A673 (cell line): ENCODE data around the gene FGF22.

Experiments used
- EZH2 ChIP-seq: fragments of 200-600 bp; sonication (generic); IDR thresholded peaks from 2 replicates; pipeline ENCODE4 v1.6.1; 2017; ENCODE audit warnings: borderline replicate concordance, low read depth, mild to moderate bottlenecking, mixed read lengths, antibody characterized with exemption, low read length; ENCODE audit not compliant: poor library complexity, severe bottlenecking
- TF ChIP-seq, protein P1 (sequence below): fragments of 300-800, 200-600 bp; sonication (generic); conservative IDR thresholded peaks from 2 replicates; pipeline ENCODE4 v1.5.1; 2017; ENCODE audit warnings: low read depth, mild to moderate bottlenecking, antibody characterized with exemption, low read length, moderate library complexity, mixed read lengths

DNA sequence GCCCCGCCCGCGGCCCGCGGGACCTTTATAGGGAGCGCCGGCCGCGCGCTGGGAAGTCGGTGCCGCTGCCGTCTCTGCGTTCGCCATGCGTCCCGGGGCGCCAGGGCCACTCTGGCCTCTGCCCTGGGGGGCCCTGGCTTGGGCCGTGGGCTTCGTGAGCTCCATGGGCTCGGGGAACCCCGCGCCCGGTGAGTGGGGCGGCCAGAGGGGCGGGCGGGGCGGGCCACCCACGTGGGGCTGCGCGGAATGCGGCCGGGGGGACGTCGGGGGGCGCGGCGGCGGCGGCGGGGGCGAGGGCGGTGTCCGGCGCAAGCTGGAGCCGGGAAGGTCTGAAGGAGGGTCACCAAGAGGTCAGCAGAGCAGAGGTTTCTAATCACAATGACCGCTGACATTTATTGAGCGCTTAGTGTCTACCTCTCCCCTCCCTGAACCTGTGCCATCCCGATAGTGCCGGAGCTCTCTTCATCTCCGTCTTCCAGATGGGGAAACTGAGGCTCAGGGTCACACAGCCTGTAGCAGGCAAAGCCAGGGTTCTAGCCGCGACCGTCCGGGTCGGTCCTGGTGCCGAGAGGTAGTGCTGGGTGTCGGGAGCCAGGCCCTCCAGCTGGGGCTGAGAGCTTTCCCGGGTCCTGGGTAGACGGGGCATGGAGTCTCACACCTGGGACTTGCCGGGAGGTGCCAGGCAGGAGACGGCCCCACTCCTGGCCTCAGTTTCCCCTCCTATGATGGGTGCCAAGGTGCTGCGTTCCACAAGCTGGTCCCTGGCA, 36.8 kb downstream of the FGF22 start, which contains the start of gene FSTL3:
- TF ChIP-seq, protein P1, sequence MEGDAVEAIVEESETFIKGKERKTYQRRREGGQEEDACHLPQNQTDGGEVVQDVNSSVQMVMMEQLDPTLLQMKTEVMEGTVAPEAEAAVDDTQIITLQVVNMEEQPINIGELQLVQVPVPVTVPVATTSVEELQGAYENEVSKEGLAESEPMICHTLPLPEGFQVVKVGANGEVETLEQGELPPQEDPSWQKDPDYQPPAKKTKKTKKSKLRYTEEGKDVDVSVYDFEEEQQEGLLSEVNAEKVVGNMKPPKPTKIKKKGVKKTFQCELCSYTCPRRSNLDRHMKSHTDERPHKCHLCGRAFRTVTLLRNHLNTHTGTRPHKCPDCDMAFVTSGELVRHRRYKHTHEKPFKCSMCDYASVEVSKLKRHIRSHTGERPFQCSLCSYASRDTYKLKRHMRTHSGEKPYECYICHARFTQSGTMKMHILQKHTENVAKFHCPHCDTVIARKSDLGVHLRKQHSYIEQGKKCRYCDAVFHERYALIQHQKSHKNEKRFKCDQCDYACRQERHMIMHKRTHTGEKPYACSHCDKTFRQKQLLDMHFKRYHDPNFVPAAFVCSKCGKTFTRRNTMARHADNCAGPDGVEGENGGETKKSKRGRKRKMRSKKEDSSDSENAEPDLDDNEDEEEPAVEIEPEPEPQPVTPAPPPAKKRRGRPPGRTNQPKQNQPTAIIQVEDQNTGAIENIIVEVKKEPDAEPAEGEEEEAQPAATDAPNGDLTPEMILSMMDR: no peak
- no peak for TF ChIP-seq EZH2
